Natural killer cell treated with Interleukin-12 subunit alpha and Interleukin-12 subunit beta and Interleukin-15 and Interleukin-18, amount 100 ng/mL, for 72 hours (primary cell): ENCODE results near the gene ODF4. TPM values are rescaled to one million over a fixed set of nuclear protein-coding genes. Genes with fewer than 3 reads are reported as not detected.
A peak's percentile ranks its signal among the peaks of the same experiment; 100 is the strongest.

Experiments
- ATAC-seq, 2 donors: fragments of 150-1000 bp; cut with Tn5 transposase in 1 of 2; sonication (Bioruptor Pico), chemical (Tn5 transposase) in 1 of 2; 2 replicates each; pipeline ENCODE4 v1.10.0; 2021
- DNase-seq: peaks from one replicate; pipeline ENCODE4 v3.0.0; 2022; ENCODE audit warnings: low spot score
- H3K27ac Mint-ChIP-seq, 2 donors: 1 replicate in 1 of 2; 2 replicates in 1 of 2; pipeline ENCODE4 v1.8.0; 2022; ENCODE audit warnings: mixed read lengths in 2 of 2, mild to moderate bottlenecking in 1 of 2, moderate library complexity in 1 of 2
- H3K27me3 Mint-ChIP-seq, 2 donors: 1 replicate in 1 of 2; 2 replicates in 1 of 2; pipeline ENCODE4 v1.8.0; 2022; ENCODE audit warnings: mixed read lengths in 2 of 2
- H3K36me3 Mint-ChIP-seq: one replicate; pipeline ENCODE4 v1.8.0; 2022; ENCODE audit warnings: mixed read lengths
- H3K4me1 Mint-ChIP-seq, 2 donors: 1 replicate in 1 of 2; 2 replicates in 1 of 2; pipeline ENCODE4 v1.8.0; 2022; ENCODE audit warnings: low read depth in 2 of 2, mixed read lengths in 2 of 2, mild to moderate bottlenecking in 1 of 2
- H3K4me3 Mint-ChIP-seq: one replicate; pipeline ENCODE4 v1.8.0; 2022; ENCODE audit warnings: mixed read lengths
- H3K9me3 Mint-ChIP-seq: 2 replicates; pipeline ENCODE4 v1.8.0; 2022; ENCODE audit warnings: mixed read lengths
- total RNA-seq, 2 donors: library from RNA; stranded (reverse); gene quantifications; one replicate each; pipeline ENCODE4 v1.2.3, GENCODE V29; 2022

The ODF4 gene
- total RNA-seq, 2 donors from 2014 or later: not detected

GRCh38 chr17:8315764-8316217 lies 23.8 kb upstream of the ODF4 start:
- Mint-ChIP-seq H3K27ac (no peak overlapping the region), H3K4me3 (no peak overlapping the region), H3K36me3 (no peaks in the 10 kb centered on the region), H3K27me3 (peaks cover 8% of the 10 kb centered on the region in 2 donors), H3K9me3 (no peaks in the 10 kb centered on the region), H3K4me1 (no peaks in the 10 kb centered on the region)
- no peak for ATAC-seq
- DNase-seq: no peak

- no peak overlapping the region for H3K27ac Mint-ChIP-seq
- no peak for ATAC-seq
- H3K27me3 Mint-ChIP-seq: peaks cover 8% of the 10 kb centered on the region in 2 donors
- no peaks in the 10 kb centered on the region for H3K36me3 Mint-ChIP-seq
- no peaks in the 10 kb centered on the region for H3K9me3 Mint-ChIP-seq
- no peak for DNase-seq
- H3K4me1 Mint-ChIP-seq: no peaks in the 10 kb centered on the region
- H3K4me3 Mint-ChIP-seq: no peak overlapping the region
These were observed 21.4 kb upstream of the ODF4 start for GRCh38 chr17:8318010-8318935.

GRCh38 chr17:8320262-8320661 lies 19.4 kb upstream of the ODF4 start:
- Mint-ChIP-seq H3K4me3 (no peak overlapping the region), H3K27me3 (peaks cover 0 to 15% of the 10 kb centered on the region in 2 donors), H3K4me1 (no peaks in the 10 kb centered on the region), H3K9me3 (no peaks in the 10 kb centered on the region), H3K36me3 (no peaks in the 10 kb centered on the region), H3K27ac (no peak overlapping the region)
- no peak for DNase-seq
- no peak for ATAC-seq

GRCh38 chr17:8320990-8321389 lies 18.6 kb upstream of the ODF4 start:
- peaks cover 0 to 18% of the 10 kb centered on the region in 2 donors for H3K27me3 Mint-ChIP-seq
- no peaks in the 10 kb centered on the region for H3K4me1 Mint-ChIP-seq
- H3K36me3 Mint-ChIP-seq: no peaks in the 10 kb centered on the region
- DNase-seq (no peak), ATAC-seq (peak in 1 of 2 donors; percentile 16)
- H3K4me3 Mint-ChIP-seq: no peak overlapping the region
- H3K27ac Mint-ChIP-seq: no peak overlapping the region
- no peaks in the 10 kb centered on the region for H3K9me3 Mint-ChIP-seq

- no peak for ATAC-seq
- Mint-ChIP-seq H3K36me3 (no peaks in the 10 kb centered on the region), H3K4me3 (no peak overlapping the region)
These were observed 17.6 kb upstream of the ODF4 start for GRCh38 chr17:8322061-8322460.

GRCh38 chr17:8324132-8324531 lies 15.5 kb upstream of the ODF4 start:
- Mint-ChIP-seq H3K27ac (no peak overlapping the region), H3K36me3 (no peaks in the 10 kb centered on the region), H3K4me3 (no peak overlapping the region), H3K27me3 (peaks cover 0 to 23% of the 10 kb centered on the region in 2 donors), H3K4me1 (peaks cover 7% of the 10 kb centered on the region in 2 donors), H3K9me3 (no peaks in the 10 kb centered on the region)
- ATAC-seq (no peak), DNase-seq (no peak)

More at GRCh38 chr17:8322061-8322460, 17.6 kb upstream of the ODF4 start:
- Mint-ChIP-seq H3K9me3 (no peaks in the 10 kb centered on the region), H3K4me1 (peaks cover 7% of the 10 kb centered on the region in 2 donors), H3K27me3 (peaks cover 0 to 21% of the 10 kb centered on the region in 2 donors), H3K27ac (no peak overlapping the region)
- no peak for DNase-seq

GRCh38 chr17:8324923-8325322 lies 14.7 kb upstream of the ODF4 start:
- peaks cover 0 to 23% of the 10 kb centered on the region in 2 donors for H3K27me3 Mint-ChIP-seq
- peak overlapping the region in 1 of 2 donors; percentile 23 for H3K27ac Mint-ChIP-seq
- H3K4me1 Mint-ChIP-seq: peaks cover 7% of the 10 kb centered on the region in 2 donors
- DNase-seq (no peak), ATAC-seq (no peak)
- no peaks in the 10 kb centered on the region for H3K9me3 Mint-ChIP-seq
- H3K4me3 Mint-ChIP-seq: no peak overlapping the region
- no peaks in the 10 kb centered on the region for H3K36me3 Mint-ChIP-seq

GRCh38 chr17:8326511-8327302 lies 12.9 kb upstream of the ODF4 start:
- Mint-ChIP-seq H3K27me3 (peaks cover 0 to 23% of the 10 kb centered on the region in 2 donors), H3K27ac (no peak overlapping the region), H3K4me3 (peak overlapping the region; percentile 59), H3K36me3 (no peaks in the 10 kb centered on the region), H3K4me1 (peaks cover 7% of the 10 kb centered on the region in 2 donors), H3K9me3 (no peaks in the 10 kb centered on the region)
- ATAC-seq (peak; percentile 69 to 74), DNase-seq (no peak)

GRCh38 chr17:8327303-8327649 lies 12.4 kb upstream of the ODF4 start:
- H3K4me3 Mint-ChIP-seq: peak overlapping the region; percentile 59

GRCh38 chr17:8332128-8332527 lies 7.5 kb upstream of the ODF4 start:
- Mint-ChIP-seq H3K4me1 (no peaks in the 10 kb centered on the region), H3K4me3 (no peak overlapping the region), H3K27ac (no peak overlapping the region), H3K9me3 (no peaks in the 10 kb centered on the region), H3K36me3 (no peaks in the 10 kb centered on the region), H3K27me3 (peaks cover 0 to 5% of the 10 kb centered on the region in 2 donors)
- ATAC-seq (no peak), DNase-seq (no peak)

More at GRCh38 chr17:8327303-8327649, 12.4 kb upstream of the ODF4 start:
- H3K27ac Mint-ChIP-seq: no peak overlapping the region
- DNase-seq (no peak), ATAC-seq (no peak)
- H3K9me3 Mint-ChIP-seq: no peaks in the 10 kb centered on the region
- H3K36me3 Mint-ChIP-seq: no peaks in the 10 kb centered on the region
- peaks cover 7% of the 10 kb centered on the region in 2 donors for H3K4me1 Mint-ChIP-seq
- H3K27me3 Mint-ChIP-seq: peaks cover 0 to 23% of the 10 kb centered on the region in 2 donors

GRCh38 chr17:8332688-8333087 lies 7.0 kb upstream of the ODF4 start:
- peaks cover 0 to 7% of the 10 kb centered on the region in 2 donors for H3K27me3 Mint-ChIP-seq
- H3K36me3 Mint-ChIP-seq: no peaks in the 10 kb centered on the region
- H3K27ac Mint-ChIP-seq: no peak overlapping the region
- H3K4me1 Mint-ChIP-seq: peaks cover 0 to under 1% of the 10 kb centered on the region in 2 donors
- DNase-seq (no peak), ATAC-seq (no peak)
- H3K9me3 Mint-ChIP-seq: no peaks in the 10 kb centered on the region
- no peak overlapping the region for H3K4me3 Mint-ChIP-seq

GRCh38 chr17:8333281-8333680 lies 6.4 kb upstream of the ODF4 start:
- Mint-ChIP-seq H3K9me3 (no peaks in the 10 kb centered on the region), H3K4me3 (no peak overlapping the region), H3K36me3 (no peaks in the 10 kb centered on the region), H3K27me3 (peaks cover 0 to 7% of the 10 kb centered on the region in 2 donors), H3K27ac (no peak overlapping the region), H3K4me1 (peaks cover 4 to 5% of the 10 kb centered on the region in 2 donors)
- DNase-seq (no peak), ATAC-seq (no peak)

GRCh38 chr17:8337802-8338752 lies 1.6 kb upstream of the ODF4 start:
- H3K9me3 Mint-ChIP-seq: no peaks in the 10 kb centered on the region
- peak overlapping the region in 1 of 2 donors; percentile 5 for H3K27ac Mint-ChIP-seq
- H3K4me3 Mint-ChIP-seq: no peak overlapping the region
- ATAC-seq: no peak
- no peaks in the 10 kb centered on the region for H3K36me3 Mint-ChIP-seq
- peaks cover 4 to 7% of the 10 kb centered on the region in 2 donors for H3K4me1 Mint-ChIP-seq
- DNase-seq: no peak
- H3K27me3 Mint-ChIP-seq: peaks cover 0 to 4% of the 10 kb centered on the region in 2 donors
